ENCODE results near the gene EZH1. TPM values are rescaled to one million over a fixed set of nuclear protein-coding genes. Genes with fewer than 3 reads are reported as not detected.

EZH1 gene
- 58.4 TPM for total RNA-seq
- long read RNA-seq, full-length matches to known transcripts: 5 of 35 reads
- long read RNA-seq, partial matches to known transcripts: 20 of 35 reads
- long read RNA-seq, other reads (novel, unspliced or antisense): 10 of 35 reads

- intact Hi-C loops (cut with DNase I): no loop called here
- Histone ChIP-seq H3K4me1 (peaks cover 24% of the 10 kb centered on the region), H3K36me3 (no peaks in the 10 kb centered on the region), H3K9me3 (no peaks in the 10 kb centered on the region), H3K27me3 (no peaks in the 10 kb centered on the region), H3K27ac (peak within 1 kb of the TSS; percentile 91), H3K4me3 (peak within 1 kb of the TSS; percentile 79)
- no peak for TF ChIP-seq CTCF (IDR thresholded peaks at IDR 0.05)
- DNase-seq (peak; percentile 95), ATAC-seq (peak; percentile 97)
Measured at GRCh38 chr17:42744806-42745617, at the start of gene EZH1. EZH1 (minus strand) TSS chr17:42745040; CDS start chr17:42728941, 16,099 bp downstream.

GRCh38 chr17:42792545-42792944 lies 47.7 kb upstream of the EZH1 start:
- peaks cover 9% of the 10 kb centered on the region for H3K4me1 ChIP-seq
- DNase-seq (no peak), ATAC-seq (no peak)
- H3K27ac ChIP-seq: no peak overlapping the region
- no peak overlapping the region for H3K4me3 ChIP-seq
- TF ChIP-seq CTCF (IDR thresholded peaks at IDR 0.05): no peak
- H3K9me3 ChIP-seq: no peaks in the 10 kb centered on the region
- no peaks in the 10 kb centered on the region for H3K36me3 ChIP-seq
- intact Hi-C loops (cut with DNase I): no loop called here
- peaks cover 8% of the 10 kb centered on the region for H3K27me3 ChIP-seq

GRCh38 chr17:42791948-42792347 lies 47.1 kb upstream of the EZH1 start:
- no peaks in the 10 kb centered on the region for H3K9me3 ChIP-seq

GRCh38 chr17:42787266-42787665 lies 42.4 kb upstream of the EZH1 start:
- H3K4me3 ChIP-seq: no peak overlapping the region
- no peak for ATAC-seq
- H3K36me3 ChIP-seq: no peaks in the 10 kb centered on the region
- H3K27me3 ChIP-seq: peaks cover 43% of the 10 kb centered on the region
- TF ChIP-seq CTCF (IDR thresholded peaks at IDR 0.05): no peak
- no peaks in the 10 kb centered on the region for H3K9me3 ChIP-seq
- no peak for DNase-seq
- H3K4me1 ChIP-seq: peaks cover 4% of the 10 kb centered on the region
- intact Hi-C loops (cut with DNase I): no loop called here
- H3K27ac ChIP-seq: no peak overlapping the region

More at GRCh38 chr17:42791948-42792347, 47.1 kb upstream of the EZH1 start:
- intact Hi-C loops (cut with DNase I): no loop called here
- Histone ChIP-seq H3K36me3 (no peaks in the 10 kb centered on the region), H3K27ac (no peak overlapping the region), H3K4me1 (peaks cover 3% of the 10 kb centered on the region), H3K27me3 (peaks cover 9% of the 10 kb centered on the region), H3K4me3 (no peak overlapping the region)
- no peak for ATAC-seq
- no peak for DNase-seq
- no peak for TF ChIP-seq CTCF (IDR thresholded peaks at IDR 0.05)

- no peaks in the 10 kb centered on the region for H3K36me3 ChIP-seq
- TF ChIP-seq CTCF (IDR thresholded peaks at IDR 0.05): no peak
- H3K27me3 ChIP-seq: peaks cover 61% of the 10 kb centered on the region
- H3K4me3 ChIP-seq: no peak overlapping the region
- H3K27ac ChIP-seq: no peak overlapping the region
- intact Hi-C loops (cut with DNase I): no loop called here
- peak; percentile 12 for ATAC-seq
- H3K4me1 ChIP-seq: peaks cover 4% of the 10 kb centered on the region
- no peak for DNase-seq
- no peaks in the 10 kb centered on the region for H3K9me3 ChIP-seq
Measured at GRCh38 chr17:42784811-42785592, 40.2 kb upstream of the EZH1 start.

Measured in upper lobe of right lung (tissue), 1 donor.